GM23338 (cell line): ENCODE data around the gene FRY. TPM values are rescaled to one million over a fixed set of nuclear protein-coding genes. Genes with fewer than 3 reads are reported as not detected.

Experiments used
- ATAC-seq: fragments of 200-7000 bp; cut with Tn5 transposase; 3 replicates; pipeline ENCODE4 v1.9.1; 2020
- DNase-seq: peaks from one replicate; pipeline ENCODE4 v3.0.0-alpha.2; 2015; ENCODE audit warnings: low spot score
- H2AFZ ChIP-seq: fragments of 200-600 bp; sonication (generic); 2 replicates; pipeline ENCODE4 v1.8.0; 2016; ENCODE audit warnings: antibody characterized with exemption, mild to moderate bottlenecking, moderate library complexity
- H3F3A ChIP-seq: fragments of 200-600 bp; sonication (generic); replicated peaks from 2 replicates; pipeline ENCODE4 v1.8.0; 2017; ENCODE audit warnings: antibody characterized with exemption, mixed run types, low read depth
- H3K27ac ChIP-seq: fragments of 200-600 bp; sonication (generic); 2 replicates; pipeline ENCODE4 v1.6.1; 2016; ENCODE audit warnings: low read depth
- H3K27me3 ChIP-seq: fragments of 200-600 bp; sonication (generic); 2 replicates; pipeline ENCODE4 v1.8.0; 2016; ENCODE audit warnings: mild to moderate bottlenecking, mixed run types, moderate library complexity; ENCODE audit not compliant: insufficient read depth
- H3K36me3 ChIP-seq: fragments of 200-600 bp; sonication (generic); 2 replicates; pipeline ENCODE4 v1.8.0; 2016; ENCODE audit warnings: mild to moderate bottlenecking; ENCODE audit not compliant: insufficient read depth
- H3K4me1 ChIP-seq: fragments of 200-600 bp; sonication (generic); 2 replicates; pipeline ENCODE4 v1.8.0; 2016; ENCODE audit warnings: mild to moderate bottlenecking, moderate library complexity; ENCODE audit not compliant: insufficient read depth
- H3K4me2 ChIP-seq: fragments of 200-600 bp; sonication (generic); 2 replicates; pipeline ENCODE4 v1.7.1; 2017; ENCODE audit warnings: mixed run types
- H3K4me3 ChIP-seq: fragments of 200-600 bp; sonication (generic); 2 replicates; pipeline ENCODE4 v1.6.1; 2016; ENCODE audit warnings: mixed run types
- H3K79me2 ChIP-seq: fragments of 200-600 bp; sonication (generic); replicated peaks from 2 replicates; pipeline ENCODE4 v1.8.0; 2017; ENCODE audit warnings: mild to moderate bottlenecking; ENCODE audit not compliant: insufficient read depth
- H3K9me2 ChIP-seq: fragments of 200-600 bp; sonication (generic); 2 replicates; pipeline ENCODE4 v1.8.0; 2017; ENCODE audit not compliant: insufficient read depth
- H4K20me1 ChIP-seq: fragments of 200-600 bp; sonication (generic); replicated peaks from 2 replicates; pipeline ENCODE4 v1.8.0; 2017; ENCODE audit warnings: mild to moderate bottlenecking; ENCODE audit not compliant: insufficient read depth
- H3K27ac Mint-ChIP-seq: 2 replicates; pipeline ENCODE4 v1.8.0; 2020; ENCODE audit warnings: inconsistent platforms, mild to moderate bottlenecking, moderate library complexity, mixed read lengths
- H3K27me3 Mint-ChIP-seq: 3 replicates; pipeline ENCODE4 v1.8.0; 2022; ENCODE audit warnings: low read depth, mild to moderate bottlenecking, moderate library complexity, mixed read lengths, inconsistent platforms; ENCODE audit not compliant: insufficient read depth, poor library complexity
- H3K36me3 Mint-ChIP-seq: 3 replicates; pipeline ENCODE4 v1.8.0; 2021; ENCODE audit warnings: low read depth, mild to moderate bottlenecking, inconsistent platforms, moderate library complexity, mixed read lengths
- H3K4me1 Mint-ChIP-seq: 3 replicates; pipeline ENCODE4 v1.8.0; 2020; ENCODE audit warnings: mild to moderate bottlenecking, inconsistent platforms, mixed read lengths
- H3K4me3 Mint-ChIP-seq: 3 replicates; pipeline ENCODE4 v1.8.0; 2021; ENCODE audit warnings: moderate library complexity, mild to moderate bottlenecking, inconsistent platforms, mixed read lengths
- H3K9me3 Mint-ChIP-seq: 3 replicates; pipeline ENCODE4 v1.8.0; 2020; ENCODE audit warnings: moderate library complexity, mild to moderate bottlenecking, inconsistent platforms, mixed read lengths
- CREB1 ChIP-seq: fragments of 250-450 bp; sonication (Bioruptor Pico); IDR thresholded peaks from 2 replicates; pipeline ENCODE4 v1.5.0; 2020; ENCODE audit warnings: low read depth, mild to moderate bottlenecking, moderate library complexity
- EZH2 ChIP-seq: fragments of 200-600 bp; sonication (generic); IDR thresholded peaks from one replicate; pipeline ENCODE4 v1.8.0; 2017; ENCODE audit warnings: antibody characterized with exemption, mild to moderate bottlenecking, low read depth; ENCODE audit not compliant: unreplicated experiment
- EZH2phosphoT487 ChIP-seq: fragments of 200-600 bp; sonication (generic); IDR thresholded peaks from one replicate; pipeline ENCODE4 v1.8.1; 2018; ENCODE audit warnings: antibody characterized with exemption; ENCODE audit not compliant: unreplicated experiment
- JUNB ChIP-seq: IDR thresholded peaks from one replicate; pipeline ENCODE4 v1.6.1; 2016; ENCODE audit warnings: antibody characterized with exemption; ENCODE audit not compliant: unreplicated experiment
- NANOG ChIP-seq: IDR thresholded peaks from 2 replicates; pipeline ENCODE4 v1.6.1; 2016; ENCODE audit warnings: antibody characterized with exemption, borderline replicate concordance
- POLR2AphosphoS5 ChIP-seq: IDR thresholded peaks from 2 replicates; pipeline ENCODE4 v1.6.1; 2016; ENCODE audit warnings: antibody characterized with exemption, low read depth
- STAT1 ChIP-seq: IDR thresholded peaks from one replicate; pipeline ENCODE4 v1.6.1; 2016; ENCODE audit warnings: antibody characterized with exemption; ENCODE audit not compliant: unreplicated experiment
- ZNF114 ChIP-seq: fragments of 250-450 bp; sonication (Bioruptor Pico); IDR thresholded peaks from 2 replicates; pipeline ENCODE4 v1.5.0; 2020; ENCODE audit warnings: mild to moderate bottlenecking, moderate library complexity
- ZNF331 ChIP-seq: fragments of 250-450 bp; sonication (Bioruptor Pico); IDR thresholded peaks from 2 replicates; pipeline ENCODE4 v1.5.0; 2020; ENCODE audit warnings: low read depth, mild to moderate bottlenecking, moderate library complexity
- polyA plus RNA-seq: library from polyadenylated mRNA; unstranded; fragments of >200 nt; fragmentation: Nextera tagmentation; extraction: Ambion mirVana; gene quantifications from 2 replicates; pipeline ENCODE4 v1.2.1, GENCODE V29; 2016
- total RNA-seq: library from RNA; depleted of rRNA; stranded (reverse); fragments of >200 nt; shearing (Covaris generic); gene quantifications from 2 replicates; pipeline ENCODE4 v1.2.3, GENCODE V29; 2014
- TF ChIP-seq, protein P1 (sequence below): fragments of 250-450 bp; sonication (Bioruptor Pico); IDR thresholded peaks from 2 replicates; pipeline ENCODE4 v1.5.0; 2020; ENCODE audit warnings: mild to moderate bottlenecking, moderate library complexity
- TF ChIP-seq, protein P2 (sequence below): IDR thresholded peaks from 2 replicates; pipeline ENCODE4 v1.6.1; 2016; ENCODE audit warnings: antibody characterized with exemption
- TF ChIP-seq, protein P3 (sequence below): IDR thresholded peaks from one replicate; pipeline ENCODE4 v1.6.1; 2018; ENCODE audit warnings: antibody characterized with exemption; ENCODE audit not compliant: unreplicated experiment
- TF ChIP-seq, protein P4 (sequence below), 2 experiments: fragments of 200-600 bp in 1 of 2; sonication (generic) in 1 of 2; conservative IDR thresholded peaks; 2 replicates each; pipeline versions ENCODE4 v1.5.1 to v1.6.1; 2016 to 2017; ENCODE audit warnings: antibody characterized with exemption in 2 of 2, low read depth in 2 of 2, mild to moderate bottlenecking in 2 of 2, moderate library complexity in 1 of 2

The FRY gene
- total and polyA plus RNA-seq, 2 experiments from 2014 or later, result 2.4 to 10.1 TPM

GRCh38 chr13:32139251-32139650 lies 107.7 kb downstream of the FRY start:
- TF ChIP-seq CREB1 (CRISPR knock-in tag), result no peak
- TF ChIP-seq, protein P1, sequence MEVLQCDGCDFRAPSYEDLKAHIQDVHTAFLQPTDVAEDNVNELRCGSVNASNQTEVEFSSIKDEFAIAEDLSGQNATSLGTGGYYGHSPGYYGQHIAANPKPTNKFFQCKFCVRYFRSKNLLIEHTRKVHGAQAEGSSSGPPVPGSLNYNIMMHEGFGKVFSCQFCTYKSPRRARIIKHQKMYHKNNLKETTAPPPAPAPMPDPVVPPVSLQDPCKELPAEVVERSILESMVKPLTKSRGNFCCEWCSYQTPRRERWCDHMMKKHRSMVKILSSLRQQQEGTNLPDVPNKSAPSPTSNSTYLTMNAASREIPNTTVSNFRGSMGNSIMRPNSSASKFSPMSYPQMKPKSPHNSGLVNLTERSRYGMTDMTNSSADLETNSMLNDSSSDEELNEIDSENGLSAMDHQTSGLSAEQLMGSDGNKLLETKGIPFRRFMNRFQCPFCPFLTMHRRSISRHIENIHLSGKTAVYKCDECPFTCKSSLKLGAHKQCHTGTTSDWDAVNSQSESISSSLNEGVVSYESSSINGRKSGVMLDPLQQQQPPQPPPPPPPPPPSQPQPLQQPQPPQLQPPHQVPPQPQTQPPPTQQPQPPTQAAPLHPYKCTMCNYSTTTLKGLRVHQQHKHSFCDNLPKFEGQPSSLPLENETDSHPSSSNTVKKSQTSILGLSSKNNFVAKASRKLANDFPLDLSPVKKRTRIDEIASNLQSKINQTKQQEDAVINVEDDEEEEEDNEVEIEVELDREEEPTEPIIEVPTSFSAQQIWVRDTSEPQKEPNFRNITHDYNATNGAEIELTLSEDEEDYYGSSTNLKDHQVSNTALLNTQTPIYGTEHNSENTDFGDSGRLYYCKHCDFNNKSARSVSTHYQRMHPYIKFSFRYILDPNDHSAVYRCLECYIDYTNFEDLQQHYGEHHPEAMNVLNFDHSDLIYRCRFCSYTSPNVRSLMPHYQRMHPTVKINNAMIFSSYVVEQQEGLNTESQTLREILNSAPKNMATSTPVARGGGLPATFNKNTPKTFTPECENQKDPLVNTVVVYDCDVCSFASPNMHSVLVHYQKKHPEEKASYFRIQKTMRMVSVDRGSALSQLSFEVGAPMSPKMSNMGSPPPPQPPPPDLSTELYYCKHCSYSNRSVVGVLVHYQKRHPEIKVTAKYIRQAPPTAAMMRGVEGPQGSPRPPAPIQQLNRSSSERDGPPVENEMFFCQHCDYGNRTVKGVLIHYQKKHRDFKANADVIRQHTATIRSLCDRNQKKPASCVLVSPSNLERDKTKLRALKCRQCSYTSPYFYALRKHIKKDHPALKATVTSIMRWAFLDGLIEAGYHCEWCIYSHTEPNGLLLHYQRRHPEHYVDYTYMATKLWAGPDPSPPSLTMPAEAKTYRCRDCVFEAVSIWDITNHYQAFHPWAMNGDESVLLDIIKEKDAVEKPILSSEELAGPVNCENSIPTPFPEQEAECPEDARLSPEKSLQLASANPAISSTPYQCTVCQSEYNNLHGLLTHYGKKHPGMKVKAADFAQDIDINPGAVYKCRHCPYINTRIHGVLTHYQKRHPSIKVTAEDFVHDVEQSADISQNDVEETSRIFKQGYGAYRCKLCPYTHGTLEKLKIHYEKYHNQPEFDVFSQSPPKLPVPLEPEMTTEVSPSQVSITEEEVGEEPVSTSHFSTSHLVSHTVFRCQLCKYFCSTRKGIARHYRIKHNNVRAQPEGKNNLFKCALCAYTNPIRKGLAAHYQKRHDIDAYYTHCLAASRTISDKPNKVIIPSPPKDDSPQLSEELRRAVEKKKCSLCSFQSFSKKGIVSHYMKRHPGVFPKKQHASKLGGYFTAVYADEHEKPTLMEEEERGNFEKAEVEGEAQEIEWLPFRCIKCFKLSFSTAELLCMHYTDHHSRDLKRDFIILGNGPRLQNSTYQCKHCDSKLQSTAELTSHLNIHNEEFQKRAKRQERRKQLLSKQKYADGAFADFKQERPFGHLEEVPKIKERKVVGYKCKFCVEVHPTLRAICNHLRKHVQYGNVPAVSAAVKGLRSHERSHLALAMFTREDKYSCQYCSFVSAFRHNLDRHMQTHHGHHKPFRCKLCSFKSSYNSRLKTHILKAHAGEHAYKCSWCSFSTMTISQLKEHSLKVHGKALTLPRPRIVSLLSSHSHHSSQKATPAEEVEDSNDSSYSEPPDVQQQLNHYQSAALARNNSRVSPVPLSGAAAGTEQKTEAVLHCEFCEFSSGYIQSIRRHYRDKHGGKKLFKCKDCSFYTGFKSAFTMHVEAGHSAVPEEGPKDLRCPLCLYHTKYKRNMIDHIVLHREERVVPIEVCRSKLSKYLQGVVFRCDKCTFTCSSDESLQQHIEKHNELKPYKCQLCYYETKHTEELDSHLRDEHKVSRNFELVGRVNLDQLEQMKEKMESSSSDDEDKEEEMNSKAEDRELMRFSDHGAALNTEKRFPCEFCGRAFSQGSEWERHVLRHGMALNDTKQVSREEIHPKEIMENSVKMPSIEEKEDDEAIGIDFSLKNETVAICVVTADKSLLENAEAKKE, result no peak
- TF ChIP-seq POLR2AphosphoS5, result no peak
- TF ChIP-seq, protein P2, sequence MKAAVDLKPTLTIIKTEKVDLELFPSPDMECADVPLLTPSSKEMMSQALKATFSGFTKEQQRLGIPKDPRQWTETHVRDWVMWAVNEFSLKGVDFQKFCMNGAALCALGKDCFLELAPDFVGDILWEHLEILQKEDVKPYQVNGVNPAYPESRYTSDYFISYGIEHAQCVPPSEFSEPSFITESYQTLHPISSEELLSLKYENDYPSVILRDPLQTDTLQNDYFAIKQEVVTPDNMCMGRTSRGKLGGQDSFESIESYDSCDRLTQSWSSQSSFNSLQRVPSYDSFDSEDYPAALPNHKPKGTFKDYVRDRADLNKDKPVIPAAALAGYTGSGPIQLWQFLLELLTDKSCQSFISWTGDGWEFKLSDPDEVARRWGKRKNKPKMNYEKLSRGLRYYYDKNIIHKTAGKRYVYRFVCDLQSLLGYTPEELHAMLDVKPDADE, result no peak
- no peak for TF ChIP-seq EZH2phosphoT487
- TF ChIP-seq, protein P3, sequence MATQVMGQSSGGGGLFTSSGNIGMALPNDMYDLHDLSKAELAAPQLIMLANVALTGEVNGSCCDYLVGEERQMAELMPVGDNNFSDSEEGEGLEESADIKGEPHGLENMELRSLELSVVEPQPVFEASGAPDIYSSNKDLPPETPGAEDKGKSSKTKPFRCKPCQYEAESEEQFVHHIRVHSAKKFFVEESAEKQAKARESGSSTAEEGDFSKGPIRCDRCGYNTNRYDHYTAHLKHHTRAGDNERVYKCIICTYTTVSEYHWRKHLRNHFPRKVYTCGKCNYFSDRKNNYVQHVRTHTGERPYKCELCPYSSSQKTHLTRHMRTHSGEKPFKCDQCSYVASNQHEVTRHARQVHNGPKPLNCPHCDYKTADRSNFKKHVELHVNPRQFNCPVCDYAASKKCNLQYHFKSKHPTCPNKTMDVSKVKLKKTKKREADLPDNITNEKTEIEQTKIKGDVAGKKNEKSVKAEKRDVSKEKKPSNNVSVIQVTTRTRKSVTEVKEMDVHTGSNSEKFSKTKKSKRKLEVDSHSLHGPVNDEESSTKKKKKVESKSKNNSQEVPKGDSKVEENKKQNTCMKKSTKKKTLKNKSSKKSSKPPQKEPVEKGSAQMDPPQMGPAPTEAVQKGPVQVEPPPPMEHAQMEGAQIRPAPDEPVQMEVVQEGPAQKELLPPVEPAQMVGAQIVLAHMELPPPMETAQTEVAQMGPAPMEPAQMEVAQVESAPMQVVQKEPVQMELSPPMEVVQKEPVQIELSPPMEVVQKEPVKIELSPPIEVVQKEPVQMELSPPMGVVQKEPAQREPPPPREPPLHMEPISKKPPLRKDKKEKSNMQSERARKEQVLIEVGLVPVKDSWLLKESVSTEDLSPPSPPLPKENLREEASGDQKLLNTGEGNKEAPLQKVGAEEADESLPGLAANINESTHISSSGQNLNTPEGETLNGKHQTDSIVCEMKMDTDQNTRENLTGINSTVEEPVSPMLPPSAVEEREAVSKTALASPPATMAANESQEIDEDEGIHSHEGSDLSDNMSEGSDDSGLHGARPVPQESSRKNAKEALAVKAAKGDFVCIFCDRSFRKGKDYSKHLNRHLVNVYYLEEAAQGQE, result no peak
- no peak for TF ChIP-seq ZNF331 (CRISPR knock-in tag)
- no peak for TF ChIP-seq STAT1
- TF ChIP-seq ZNF114, result no peak
- no peak for TF ChIP-seq NANOG
- no peak for TF ChIP-seq JUNB
- no peak for TF ChIP-seq EZH2
- TF ChIP-seq, protein P4, sequence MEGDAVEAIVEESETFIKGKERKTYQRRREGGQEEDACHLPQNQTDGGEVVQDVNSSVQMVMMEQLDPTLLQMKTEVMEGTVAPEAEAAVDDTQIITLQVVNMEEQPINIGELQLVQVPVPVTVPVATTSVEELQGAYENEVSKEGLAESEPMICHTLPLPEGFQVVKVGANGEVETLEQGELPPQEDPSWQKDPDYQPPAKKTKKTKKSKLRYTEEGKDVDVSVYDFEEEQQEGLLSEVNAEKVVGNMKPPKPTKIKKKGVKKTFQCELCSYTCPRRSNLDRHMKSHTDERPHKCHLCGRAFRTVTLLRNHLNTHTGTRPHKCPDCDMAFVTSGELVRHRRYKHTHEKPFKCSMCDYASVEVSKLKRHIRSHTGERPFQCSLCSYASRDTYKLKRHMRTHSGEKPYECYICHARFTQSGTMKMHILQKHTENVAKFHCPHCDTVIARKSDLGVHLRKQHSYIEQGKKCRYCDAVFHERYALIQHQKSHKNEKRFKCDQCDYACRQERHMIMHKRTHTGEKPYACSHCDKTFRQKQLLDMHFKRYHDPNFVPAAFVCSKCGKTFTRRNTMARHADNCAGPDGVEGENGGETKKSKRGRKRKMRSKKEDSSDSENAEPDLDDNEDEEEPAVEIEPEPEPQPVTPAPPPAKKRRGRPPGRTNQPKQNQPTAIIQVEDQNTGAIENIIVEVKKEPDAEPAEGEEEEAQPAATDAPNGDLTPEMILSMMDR (conservative IDR thresholded peaks at IDR 0.05; ENCODE audit: low read depth in 2 of 2), result no peak
- Histone ChIP-seq H3K36me3 (no peaks in the 10 kb centered on the region), H3K79me2 (no peaks in the 10 kb centered on the region), H3K4me1 (peaks cover 17% of the 10 kb centered on the region), H2AFZ (no peak overlapping the region), H3K4me3 (no peak overlapping the region), H3K9me2 (no peaks in the 10 kb centered on the region), H3F3A (no peaks in the 10 kb centered on the region), H4K20me1 (no peaks in the 10 kb centered on the region), H3K27me3 (no peaks in the 10 kb centered on the region), H3K27ac (no peak overlapping the region), H3K4me2 (no peak overlapping the region)
- Mint-ChIP-seq H3K4me1 (peaks cover 13% of the 10 kb centered on the region), H3K27me3 (peaks cover 6% of the 10 kb centered on the region), H3K9me3 (no peaks in the 10 kb centered on the region), H3K36me3 (no peaks in the 10 kb centered on the region), H3K4me3 (no peak overlapping the region), H3K27ac (no peak overlapping the region; the same call in 1 of the 2 replicates)
- no peak for ATAC-seq
- no peak for DNase-seq
